GM15510 (cell line): ENCODE results near the gene SLC39A9.

Source experiments
- POLR2A ChIP-seq: IDR thresholded peaks from 3 replicates; pipeline ENCODE4 v1.6.1; 2011; ENCODE audit warnings: borderline replicate concordance; ENCODE audit not compliant: insufficient read length; ENCODE audit errors: extremely low read depth

SLC39A9 gene

GRCh38 chr14:69395929-69396328 is 2.6 kb upstream of the SLC39A9 start:
- TF ChIP-seq POLR2A = no peak

GRCh38 chr14:69398818-69399210 is 322 bp downstream of the SLC39A9 start:
- no peak for TF ChIP-seq POLR2A

- TF ChIP-seq POLR2A = no peak
These were observed 1.3 kb downstream of the SLC39A9 start for GRCh38 chr14:69399750-69400149.

DNA sequence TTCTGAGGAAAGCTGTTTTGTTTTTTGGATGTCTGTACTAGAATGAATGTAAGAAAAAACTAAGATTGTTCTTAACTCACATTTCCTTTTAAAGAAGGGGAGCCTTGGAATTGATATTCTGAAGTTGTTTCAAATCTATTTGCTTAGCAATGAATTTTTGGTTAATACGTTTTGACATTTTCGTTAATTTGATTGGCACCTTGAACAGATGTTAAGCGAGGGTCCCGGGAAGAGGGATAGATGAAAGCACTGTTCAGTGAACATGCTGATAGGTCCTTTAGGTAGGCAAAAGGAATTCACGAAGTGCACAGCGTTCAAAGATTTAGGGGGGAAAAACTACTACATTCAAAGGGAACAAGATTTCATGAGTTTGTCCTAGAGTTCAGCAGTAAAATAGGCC is 1.7 kb downstream of the SLC39A9 start:
- no peak for TF ChIP-seq POLR2A

GRCh38 chr14:69401841-69402240 is 3.3 kb downstream of the SLC39A9 start:
- no peak for TF ChIP-seq POLR2A

DNA sequence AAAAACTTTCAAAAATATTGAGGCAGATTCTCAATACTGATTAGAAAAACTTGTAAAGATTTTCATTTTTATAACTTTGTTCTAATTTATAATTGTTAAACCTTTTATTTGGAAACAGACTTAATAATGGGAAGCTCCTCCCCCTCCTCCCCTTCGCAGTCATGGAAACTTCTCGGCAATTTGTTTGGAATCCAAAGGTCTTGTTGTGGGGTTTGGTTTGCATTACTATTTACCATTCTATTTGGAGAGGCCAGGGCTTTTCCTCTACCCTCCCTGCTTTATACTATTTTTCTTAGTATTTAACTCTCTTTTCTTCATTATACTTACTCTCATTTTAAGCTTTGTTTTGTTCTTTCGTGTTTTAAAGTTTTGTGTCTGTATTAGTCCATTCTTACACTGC is 6.0 kb downstream of the SLC39A9 start:
- no peak for TF ChIP-seq POLR2A

DNA sequence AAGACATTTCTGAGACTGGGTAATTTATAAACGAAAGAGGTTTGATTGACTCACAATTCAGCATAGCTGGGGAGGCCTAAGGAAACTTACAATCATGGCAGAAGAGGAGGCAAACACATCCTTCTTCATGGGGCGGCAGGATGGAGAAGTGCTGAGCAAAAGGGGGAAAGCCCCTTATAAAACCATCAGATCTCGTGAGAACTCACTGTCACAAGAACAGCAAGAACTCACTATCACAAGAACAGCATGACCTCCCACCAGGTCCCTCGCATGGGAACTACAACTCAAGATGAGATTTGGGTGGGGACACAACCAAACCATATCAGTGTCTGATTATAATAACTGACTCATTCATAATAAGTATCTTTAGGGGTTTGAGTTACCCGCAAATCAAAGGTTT is 6.4 kb downstream of the SLC39A9 start:
- no peak for TF ChIP-seq POLR2A

GRCh38 chr14:69405762-69406161 is 7.3 kb downstream of the SLC39A9 start:
- TF ChIP-seq POLR2A = no peak

GRCh38 chr14:69408331-69408960 is 10.0 kb downstream of the SLC39A9 start:
- no peak for TF ChIP-seq POLR2A

GRCh38 chr14:69413483-69413882 is 15.0 kb downstream of the SLC39A9 start:
- no peak for TF ChIP-seq POLR2A

DNA sequence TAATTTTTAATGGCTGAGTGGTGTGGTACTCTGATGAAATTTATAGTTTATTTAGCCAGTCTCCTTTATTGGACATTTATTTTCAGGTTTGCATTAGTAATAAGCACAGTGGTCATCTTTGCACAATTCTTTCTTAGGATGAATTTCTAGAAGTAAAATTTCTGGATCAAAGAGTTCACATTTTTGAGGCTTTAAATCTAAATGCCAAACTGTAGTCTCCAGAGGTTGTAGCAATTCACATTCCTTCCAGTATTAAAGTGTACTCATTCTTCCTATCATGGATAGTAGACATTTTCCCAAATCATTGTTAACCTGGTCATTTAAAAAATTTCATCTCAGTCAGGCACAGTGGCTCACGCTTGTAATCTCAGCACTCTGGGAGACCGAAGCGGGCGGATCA is 24.8 kb downstream of the SLC39A9 start:
- TF ChIP-seq POLR2A = no peak

DNA sequence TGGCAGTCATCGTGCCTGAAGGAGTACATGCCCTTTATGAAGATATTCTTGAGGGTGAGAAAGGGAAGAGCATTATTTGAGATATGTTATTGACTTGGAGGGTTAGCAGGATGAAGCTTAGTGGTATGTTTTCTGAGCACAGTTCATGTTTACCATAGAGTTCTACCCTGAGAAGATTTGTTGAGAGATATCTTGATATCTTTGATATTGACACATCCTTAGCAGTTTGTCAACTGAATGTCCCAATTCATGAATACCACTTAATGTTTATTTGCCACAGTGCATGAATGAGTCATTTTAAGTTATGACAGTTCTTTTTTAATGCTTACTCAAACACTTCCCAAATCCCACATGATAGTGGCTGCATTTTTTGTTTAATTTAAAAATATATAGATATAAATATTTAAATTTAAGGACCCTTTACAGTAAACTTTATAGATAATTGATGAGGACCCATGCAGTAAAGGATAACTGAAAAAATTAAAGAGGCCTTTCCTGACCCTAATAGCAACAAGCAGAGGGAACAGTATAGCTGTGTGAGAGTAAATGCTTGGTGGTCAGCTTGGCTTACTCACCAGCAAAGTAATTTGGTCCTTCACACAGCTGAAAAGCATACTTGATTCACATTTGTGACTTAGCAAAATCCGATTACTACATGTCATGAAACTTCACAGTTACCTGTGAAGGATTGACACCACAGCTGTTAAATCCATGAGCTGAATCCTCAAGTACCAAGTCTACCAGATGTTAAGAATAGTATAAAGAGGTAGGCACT is 25.8 kb downstream of the SLC39A9 start:
- no peak for TF ChIP-seq POLR2A

DNA sequence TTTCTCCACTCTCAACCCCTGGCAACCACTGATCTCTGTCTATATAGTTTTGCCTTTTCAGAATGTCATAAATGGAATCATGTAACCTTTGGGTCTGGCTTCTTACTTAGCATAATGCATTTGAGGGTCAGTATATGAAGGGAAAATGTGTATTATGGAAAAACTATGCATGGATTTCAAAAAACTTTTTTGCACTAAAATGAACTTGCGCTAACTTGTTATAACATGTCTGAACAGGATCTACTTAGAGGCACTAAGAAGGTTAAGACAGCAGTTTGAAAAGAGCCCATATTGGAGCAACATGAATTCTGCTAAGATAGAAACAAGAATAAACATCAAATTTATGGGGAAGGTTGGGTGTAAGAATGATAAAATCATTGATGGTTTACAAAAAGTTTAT is 29.1 kb downstream of the SLC39A9 start:
- no peak for TF ChIP-seq POLR2A

GRCh38 chr14:69428289-69428998 is 30.0 kb downstream of the SLC39A9 start:
- TF ChIP-seq POLR2A = no peak

DNA sequence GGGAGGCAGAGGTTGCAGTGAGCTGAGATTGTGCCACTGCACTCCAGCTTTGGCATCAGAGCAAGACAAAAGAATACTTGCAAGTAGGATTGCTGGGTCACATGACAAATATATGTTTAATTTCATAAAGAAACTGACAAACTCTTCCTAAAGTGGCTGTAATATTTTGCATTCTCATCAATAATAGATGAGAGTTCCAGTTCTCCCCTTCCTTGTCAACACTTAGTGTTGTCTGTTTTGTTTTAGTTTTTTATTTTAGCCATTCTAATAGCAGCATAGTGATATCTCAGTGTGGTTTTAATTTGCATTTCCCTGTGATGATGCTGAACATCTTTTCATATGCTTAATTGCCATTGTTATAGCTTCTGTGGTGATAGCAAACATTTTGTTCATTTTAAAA is 31.2 kb downstream of the SLC39A9 start:
- TF ChIP-seq POLR2A = no peak

- no peak for TF ChIP-seq POLR2A
These were observed 31.9 kb downstream of the SLC39A9 start for GRCh38 chr14:69430306-69430939.

DNA sequence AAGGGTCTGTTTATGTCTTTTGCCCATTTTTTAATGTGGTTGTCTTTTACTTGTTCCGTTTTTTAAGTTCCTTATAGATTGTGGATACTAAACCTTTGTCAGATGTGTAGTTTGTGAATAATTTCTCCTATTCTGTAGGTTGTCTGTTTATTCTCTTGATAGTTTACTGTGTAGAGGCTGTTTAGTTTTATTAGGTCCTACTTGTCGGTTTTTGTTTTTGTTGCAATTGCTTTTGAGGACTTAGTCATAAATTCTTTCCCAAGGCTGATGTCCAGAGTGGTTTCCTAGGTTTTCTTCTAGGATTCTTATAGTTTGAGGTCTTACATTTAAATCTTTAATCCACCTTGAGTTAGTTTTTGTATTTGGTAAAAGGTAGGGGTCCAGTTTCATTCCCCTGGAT is 33.9 kb downstream of the SLC39A9 start:
- TF ChIP-seq POLR2A = no peak
